HG03097 (cell line): ENCODE data around the gene GATA6.
"Not testable (repeated sequence)": the region's sequence is repeated elsewhere in the genome, so short reads cannot be mapped to it uniquely, and the experiment has no call there.

Experiments
- ATAC-seq: cut with Tn5 transposase; IDR thresholded peaks from one replicate; pipeline ENCODE4 v1.9.1; 2021; ENCODE audit not compliant: unreplicated experiment, low FRiP score

GATA6 gene

DNA sequence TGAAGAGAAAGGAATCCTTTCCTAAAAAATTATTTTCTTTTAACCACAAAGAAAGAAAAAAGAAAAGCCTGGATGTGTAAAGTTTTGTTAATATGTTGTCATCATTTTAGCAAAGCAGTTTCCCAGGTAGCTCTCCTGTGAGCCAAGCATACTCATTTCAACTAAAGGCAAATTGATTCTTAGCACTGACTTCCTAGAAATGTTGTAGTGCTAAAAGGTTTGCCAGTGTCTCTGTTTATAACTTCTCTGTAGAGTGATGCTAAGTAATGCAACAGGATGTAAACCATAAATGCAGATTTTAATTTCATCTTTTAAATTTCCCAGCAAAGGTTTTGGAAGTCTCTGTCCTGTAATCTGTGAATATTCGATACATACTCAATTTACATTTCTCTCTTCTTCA is 10.2 kb downstream of the GATA6 start:
- ATAC-seq = no peak

DNA sequence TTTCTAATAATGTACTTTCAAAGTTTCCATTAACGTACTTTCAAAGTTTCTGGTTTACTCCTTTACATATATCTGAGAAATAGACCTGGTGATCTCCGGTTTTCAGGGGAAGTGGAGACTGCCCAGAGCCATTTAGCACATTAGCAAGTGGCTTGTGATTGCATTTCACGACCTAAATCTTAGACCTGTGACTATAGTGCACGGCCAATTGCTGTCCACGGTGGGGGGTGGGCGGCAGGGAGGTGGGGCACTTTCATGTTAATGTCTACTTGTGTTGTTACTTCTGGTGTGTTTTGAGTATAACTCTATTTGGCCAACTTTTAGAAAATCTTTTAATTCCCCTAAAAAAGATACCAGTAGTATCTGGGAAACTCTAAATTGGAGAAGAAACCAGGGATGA is 11.3 kb downstream of the GATA6 start:
- ATAC-seq = no peak

DNA sequence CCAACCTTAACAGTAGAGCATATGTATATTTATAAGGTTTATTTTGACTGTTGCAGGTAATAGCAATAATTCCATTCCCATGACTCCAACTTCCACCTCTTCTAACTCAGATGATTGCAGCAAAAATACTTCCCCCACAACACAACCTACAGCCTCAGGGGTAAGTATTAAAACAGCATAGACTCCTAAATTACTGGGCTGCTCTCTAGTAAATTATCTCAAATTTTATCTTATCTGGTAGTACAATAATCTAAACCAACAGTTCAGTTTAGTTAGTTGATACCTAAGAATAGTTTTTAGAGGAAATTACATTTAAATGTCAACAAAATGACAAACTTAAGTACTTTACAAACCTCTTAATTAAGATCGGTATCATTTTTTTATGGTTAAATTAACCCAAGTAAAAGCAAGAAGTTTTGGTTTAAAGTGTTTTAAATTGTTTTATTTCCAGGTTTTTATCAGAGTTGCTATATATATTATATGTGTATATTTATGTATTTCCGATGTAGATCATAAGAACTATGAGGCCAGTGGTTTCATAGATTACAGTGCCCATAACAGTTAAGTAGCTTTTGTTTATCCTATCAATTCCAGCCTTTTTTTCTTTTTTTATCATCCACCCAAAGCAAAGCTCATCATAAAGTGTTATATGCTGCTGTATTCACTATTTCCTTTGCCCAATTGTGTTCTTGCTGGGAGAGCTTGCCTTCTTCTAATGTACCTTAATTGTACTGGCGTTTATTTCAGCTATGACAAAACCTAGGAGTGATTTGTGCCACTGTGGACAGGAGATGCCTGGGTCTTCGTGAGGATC is 13.7 kb downstream of the GATA6 start:
- no peak for ATAC-seq

DNA sequence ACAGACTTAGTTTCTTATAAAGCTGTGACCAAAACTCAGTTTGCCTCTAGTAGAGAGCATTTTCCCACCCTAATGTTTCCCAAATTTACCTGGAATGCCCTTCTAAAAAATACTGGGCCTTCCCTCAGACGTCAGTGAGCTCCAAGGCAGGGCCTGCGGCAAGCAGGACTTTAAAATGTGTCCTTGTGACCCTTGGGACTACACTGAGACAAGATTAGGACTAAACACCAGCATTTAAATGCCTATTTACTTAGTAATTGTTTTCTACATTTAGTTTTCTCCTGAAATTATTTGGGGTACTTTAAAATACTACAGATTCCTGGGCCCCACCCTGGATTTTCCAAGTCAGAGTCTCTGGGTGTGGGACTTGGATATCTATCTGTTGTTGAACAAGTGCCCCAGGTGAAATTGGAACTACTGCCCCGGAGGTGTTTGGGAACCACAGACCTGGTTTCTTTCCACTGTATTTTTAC is 14.3 kb downstream of the GATA6 start:
- ATAC-seq = no peak

DNA sequence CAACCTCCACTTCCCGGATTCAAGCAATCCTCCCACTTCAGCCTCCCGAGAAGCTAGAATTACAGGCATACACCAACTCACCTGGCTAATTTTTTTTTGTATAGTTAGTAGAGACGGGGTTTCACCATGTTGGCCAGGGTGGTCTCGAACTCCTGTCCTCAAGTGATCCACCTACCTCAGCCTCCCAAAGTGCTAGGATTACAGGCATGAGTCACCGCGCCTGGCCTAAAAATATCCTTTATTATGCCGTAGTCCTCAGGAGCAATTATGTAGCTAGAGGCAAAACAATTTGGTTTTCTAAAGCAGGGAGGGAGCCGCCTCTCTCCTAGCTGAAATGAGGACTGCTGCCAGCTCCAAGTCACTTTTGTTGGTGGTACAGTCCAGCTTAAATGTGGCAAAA is 15.2 kb downstream of the GATA6 start:
- ATAC-seq = not testable (repeated sequence)

DNA sequence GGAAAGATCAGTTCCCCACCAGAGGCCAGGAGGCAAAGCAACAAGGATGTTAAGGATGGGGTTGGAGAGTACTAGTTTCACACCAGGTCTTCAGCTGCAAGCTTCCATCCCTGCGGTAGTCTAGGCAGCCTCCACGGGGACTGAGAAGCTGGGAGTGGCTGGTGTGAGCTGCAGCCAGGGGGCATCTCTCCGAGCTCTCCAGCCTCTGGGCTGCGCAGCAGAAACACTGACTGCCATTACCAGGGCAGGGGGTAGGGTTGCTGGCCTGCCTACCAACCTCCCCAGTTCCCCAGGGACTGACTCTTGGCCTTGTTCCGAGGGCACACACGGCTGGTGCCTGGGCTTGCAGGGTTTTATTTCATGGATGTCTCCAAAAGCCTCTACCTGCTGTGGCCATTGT is 15.9 kb downstream of the GATA6 start:
- ATAC-seq = no peak

DNA sequence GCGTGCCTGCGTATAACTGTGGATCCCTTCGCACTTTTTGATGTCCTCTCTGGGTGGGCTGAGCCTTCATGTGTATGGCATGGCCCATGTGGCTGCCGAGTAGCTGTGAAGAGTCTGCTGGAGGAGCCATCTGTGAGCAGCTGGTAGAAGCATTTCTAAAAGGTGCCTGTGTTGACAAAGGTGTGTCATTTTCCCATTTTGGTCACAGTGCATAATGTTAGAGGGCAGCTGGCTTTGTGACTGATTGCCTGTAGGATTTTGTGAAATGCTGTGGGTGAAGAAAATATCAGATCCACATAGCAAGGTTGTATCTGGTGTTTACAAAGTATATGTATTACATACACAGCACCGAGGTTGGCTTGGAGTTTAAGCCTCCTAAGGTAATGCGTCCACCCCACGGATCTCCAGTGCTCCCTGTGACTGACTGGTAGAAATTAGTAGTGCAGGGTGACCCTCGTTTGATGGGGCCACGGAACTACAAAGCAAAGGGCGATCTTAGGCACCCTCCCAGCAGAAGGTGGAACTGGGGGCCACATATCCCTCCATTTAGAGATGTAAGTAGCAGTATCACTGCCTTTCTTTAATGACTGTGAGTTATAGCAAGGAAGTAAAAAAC is 16.5 kb downstream of the GATA6 start:
- ATAC-seq = no peak

DNA sequence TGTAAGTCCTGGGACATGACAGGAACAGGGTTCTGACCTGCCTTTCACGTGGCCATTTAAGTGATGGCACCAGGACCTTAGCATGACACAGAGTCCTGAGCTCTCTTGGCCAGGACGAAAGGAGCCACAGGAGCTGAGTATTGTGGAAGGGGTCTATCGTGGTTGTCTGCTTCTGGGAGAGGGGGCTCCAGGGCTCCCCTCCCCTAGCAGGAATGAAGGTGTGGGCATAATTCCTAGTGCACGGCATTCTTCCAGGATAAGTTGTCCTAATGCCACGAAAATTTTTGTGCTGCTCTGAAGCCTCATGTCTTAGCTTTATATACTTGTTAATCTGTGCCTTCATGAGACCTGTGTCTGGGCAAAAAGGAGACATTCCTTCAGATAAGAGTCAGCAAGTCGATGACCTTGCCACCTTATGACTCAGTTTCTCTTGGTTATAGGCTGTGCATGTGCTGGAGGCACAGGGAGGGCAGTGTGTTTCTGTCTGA is 17.1 kb downstream of the GATA6 start:
- ATAC-seq = no peak

DNA sequence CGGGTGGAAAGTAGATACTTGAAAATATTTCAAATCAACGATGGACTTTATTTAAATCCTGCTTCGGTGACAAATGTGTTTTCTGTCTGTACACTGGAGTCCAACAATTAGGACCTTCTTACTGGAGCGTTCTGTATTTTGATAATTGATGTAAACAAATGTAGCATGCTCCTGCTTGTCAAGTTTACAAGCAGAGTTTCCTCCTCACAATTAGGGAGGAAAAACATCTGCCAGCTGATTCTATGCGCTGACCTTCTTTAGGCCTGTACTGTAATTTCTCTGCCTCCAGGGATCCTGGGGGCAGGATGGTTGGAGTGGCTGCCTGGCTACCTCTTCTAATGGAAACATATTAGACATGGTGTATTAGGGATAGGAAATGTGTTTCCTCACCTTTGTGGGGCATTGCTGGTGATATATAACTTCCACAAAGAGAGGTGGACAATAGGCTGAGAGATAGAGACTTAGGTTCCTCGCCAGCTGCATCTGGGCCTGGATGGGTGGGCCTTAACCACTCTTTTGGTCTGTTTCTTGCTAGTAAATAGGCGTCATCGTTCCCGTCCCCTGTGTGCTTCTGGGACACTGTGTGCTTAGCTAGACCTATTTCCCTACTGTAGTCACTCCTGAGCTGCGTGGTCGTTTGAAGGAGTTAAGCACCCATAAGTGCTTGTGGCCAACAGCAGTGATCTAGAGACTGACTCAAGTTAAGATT is 19.3 kb downstream of the GATA6 start:
- no peak for ATAC-seq

DNA sequence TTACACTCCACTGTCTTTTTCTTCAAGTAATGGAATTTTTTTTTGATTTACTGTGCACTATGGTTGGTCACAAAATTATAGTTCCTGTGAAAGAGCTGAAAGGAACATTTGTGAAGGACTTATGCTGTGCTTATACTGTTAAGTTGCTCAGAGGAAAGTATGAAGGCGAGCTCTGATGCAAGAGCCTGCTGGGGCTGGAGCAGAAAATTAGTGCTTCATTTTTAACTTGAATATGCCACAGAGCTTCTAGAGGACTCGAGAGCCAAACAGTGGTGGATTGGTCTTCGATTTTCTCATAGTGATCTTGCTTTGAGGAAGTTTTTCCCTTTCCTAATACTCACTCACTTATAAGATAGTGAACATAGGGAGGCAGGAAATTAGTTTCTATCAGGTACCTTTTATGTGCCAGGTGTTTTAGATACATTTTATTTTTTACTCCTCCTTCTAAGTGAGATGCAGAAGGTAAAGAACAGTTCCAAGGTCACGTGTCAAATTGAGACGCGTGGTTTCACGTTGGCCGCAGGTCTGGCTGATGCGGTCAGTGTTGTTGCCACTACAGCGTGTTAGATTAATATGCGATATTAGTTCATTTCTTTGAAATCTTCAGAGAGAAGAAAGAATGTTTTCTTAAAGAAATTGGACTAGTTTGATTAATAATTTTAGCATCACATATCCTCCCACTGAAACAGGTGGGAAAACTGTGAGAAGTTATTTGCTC is 20.2 kb downstream of the GATA6 start:
- ATAC-seq = no peak

DNA sequence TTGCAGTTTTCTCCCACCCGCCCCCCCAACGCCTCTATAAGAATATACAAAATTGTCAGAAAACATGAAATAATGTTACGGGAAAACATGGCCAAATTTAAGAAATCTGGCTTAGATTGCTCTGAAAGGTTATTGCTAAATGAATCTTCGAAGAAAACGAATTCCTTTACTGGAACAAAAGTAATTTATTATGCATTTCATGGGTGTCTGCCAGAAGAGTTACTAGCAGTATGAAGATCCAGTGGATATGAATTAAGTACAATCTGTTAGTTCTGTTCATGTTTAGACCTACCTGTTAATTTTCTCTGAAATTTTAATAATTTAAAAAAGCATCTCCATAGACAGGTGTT is 21.9 kb downstream of the GATA6 start:
- ATAC-seq = no peak

DNA sequence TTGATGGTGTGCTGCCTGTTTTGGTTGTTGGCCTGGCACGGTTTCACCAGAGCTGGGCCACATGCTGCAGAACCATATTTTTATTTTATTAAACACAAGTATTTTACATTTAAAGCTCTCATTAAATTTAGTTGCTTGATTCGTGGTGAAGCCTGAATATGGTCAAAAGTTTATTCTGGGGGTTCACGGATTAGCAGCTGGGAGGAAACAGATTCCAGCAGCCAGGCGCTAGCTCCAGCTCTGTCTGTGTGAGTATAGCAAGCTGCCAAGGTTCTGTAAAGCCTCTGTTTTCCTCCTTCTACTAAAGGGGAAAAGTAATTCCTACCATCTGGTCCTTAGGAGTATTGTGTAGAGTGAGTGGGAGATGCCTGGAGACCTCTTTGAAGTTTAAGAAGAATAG is 22.5 kb downstream of the GATA6 start:
- no peak for ATAC-seq

DNA sequence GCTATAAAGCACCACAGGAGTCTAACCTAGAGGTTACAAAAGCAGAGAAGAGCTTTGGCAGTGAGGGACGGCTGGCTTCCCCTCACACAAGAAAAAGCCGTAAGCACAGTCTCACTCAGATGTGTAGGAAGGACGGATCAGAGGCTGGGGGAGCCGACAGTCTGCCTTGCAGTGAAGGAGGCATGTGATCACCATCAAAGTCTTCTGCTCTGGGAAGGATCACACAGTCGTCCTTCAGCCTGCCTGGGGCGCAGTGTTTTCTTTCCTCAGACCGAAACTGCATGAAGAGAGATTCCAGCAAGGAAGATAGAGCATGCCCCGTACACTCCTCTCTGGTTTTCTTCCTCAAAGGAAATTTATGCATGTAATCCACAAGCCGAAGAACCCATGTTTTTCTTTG is 24.1 kb downstream of the GATA6 start:
- ATAC-seq = no peak

DNA sequence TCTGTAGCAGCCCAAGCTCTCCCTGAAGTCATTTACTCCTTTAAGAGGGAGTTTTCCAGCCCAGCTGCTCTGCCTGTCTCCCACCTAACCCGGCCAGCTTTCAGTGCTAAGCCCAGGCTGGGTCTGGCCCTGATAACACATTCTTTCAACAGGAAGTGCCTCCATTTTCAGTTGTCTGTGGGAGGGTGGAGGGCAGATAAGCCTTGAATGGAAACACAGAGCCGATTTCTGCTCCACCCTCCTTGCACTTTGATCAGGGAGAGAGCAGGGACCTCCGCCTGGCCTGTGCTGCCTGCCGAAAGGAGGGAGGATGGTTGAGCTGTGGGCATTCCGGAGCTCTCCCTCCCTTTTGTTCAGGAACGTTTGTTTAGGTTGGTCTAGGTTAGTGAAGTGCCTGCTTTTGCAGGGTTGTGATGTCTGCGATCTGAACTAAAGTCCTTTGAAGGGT is 24.8 kb downstream of the GATA6 start:
- ATAC-seq = no peak

DNA sequence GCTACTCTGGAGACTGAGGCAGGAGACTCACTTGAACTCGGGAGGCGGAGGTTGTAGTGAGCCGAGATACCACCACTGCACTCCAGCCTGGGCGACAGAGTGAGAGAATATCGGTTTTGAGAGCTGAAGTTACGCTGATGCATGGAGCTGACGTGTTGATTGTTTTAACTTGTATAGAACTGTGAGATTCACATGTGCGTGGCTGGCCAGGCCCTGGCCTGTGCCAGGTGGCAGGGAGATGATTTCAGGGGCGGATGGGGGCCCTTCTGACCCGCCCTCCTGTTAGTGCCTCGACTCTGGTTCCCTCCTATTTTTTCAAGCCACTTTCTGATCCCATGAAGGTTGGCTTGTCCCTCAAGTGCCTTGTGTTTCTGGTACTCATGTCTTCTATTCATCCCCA is 25.7 kb downstream of the GATA6 start:
- ATAC-seq = no peak

DNA sequence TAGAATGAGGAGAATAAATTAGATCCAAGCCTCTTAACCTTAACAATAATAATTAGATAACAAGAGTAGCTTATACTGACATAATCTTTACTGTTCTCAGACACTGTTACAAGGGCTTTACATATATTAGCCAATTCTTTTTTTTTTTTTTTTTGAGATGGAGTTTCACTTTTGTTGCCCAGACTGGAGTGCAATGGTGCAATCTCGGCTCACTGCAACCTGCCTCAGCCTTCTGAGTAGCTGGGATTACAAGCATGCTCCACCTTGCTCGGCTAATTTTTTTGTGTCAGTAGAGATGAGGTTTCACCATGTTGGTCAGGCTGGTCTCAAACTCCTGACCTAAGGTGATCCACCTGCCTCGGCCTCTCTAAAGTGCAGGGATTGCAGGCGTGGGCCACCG is 27.6 kb downstream of the GATA6 start:
- not testable (repeated sequence) for ATAC-seq

DNA sequence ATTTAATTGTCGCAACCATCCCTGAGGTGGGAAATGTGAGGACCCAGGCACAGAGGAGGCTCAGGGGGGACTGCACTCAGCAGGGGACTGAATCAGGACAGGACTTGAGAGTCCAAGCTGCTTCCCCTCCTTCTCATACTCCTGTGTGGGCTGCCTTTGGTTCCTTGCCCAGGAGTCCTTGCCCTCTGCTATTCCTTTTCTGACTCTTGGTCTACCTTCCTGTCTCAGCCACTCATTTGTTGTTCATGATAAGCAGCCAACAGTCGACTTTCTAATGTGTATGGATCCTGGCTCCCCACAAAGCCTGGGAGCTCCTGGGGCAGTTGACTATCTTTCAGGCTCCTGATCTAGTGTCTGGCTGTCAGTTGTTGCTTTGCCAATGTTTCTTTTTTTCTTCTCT is 28.3 kb downstream of the GATA6 start:
- no peak for ATAC-seq

DNA sequence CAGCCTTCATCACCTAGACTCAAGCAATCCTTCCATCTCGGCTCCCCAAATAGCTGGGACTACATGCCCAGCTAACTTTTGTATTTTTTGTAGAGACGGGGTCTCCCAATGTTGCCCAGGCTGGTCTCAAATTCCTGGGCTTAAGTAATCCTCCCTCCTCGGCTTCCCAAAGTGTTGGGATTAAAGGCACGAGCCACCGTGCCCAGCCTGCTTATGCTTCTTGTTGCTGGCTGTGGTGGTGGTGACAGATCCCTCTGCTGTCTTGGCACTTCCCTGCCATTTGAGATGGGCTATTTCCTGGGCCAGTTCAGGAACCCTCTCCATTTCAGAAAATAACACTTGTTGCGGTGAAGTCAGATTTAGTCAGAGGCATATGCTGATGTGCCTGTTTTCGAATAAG is 28.8 kb downstream of the GATA6 start:
- no peak for ATAC-seq

DNA sequence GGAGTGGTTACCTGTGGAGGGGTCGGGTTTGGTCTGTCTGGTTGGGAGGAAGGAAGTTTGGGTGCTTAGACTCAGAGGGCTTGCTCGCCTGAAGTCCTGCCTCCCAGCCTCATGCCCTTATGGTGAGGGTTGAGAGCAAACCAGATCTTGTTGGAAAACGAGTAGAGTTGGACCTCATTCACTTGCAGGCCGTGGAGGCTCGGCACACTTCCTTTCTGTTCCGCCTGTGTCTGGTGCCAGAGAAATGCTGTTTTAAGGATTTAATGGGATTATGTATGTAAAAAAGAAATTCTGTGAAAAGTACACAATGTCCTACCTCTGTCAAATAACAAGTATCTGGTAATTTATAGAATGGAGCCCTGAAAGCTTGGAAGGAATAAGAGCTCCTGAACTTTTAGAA is 29.6 kb downstream of the GATA6 start:
- no peak for ATAC-seq

DNA sequence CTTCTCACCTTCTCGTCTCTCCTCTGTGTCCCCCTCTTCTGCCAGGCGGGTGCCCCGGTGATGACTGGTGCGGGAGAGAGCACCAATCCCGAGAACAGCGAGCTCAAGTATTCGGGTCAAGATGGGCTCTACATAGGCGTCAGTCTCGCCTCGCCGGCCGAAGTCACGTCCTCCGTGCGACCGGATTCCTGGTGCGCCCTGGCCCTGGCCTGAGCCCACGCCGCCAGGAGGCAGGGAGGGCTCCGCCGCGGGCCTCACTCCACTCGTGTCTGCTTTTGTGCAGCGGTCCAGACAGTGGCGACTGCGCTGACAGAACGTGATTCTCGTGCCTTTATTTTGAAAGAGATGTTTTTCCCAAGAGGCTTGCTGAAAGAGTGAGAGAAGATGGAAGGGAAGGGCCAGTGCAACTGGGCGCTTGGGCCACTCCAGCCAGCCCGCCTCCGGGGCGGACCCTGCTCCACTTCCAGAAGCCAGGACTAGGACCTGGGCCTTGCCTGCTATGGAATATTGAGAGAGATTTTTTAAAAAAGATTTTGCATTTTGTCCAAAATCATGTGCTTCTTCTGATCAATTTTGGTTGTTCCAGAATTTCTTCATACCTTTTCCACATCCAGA is 31.3 kb downstream of the GATA6 start:
- no peak for ATAC-seq
